Measurements from ENCODE around the gene TBP.

DNA sequence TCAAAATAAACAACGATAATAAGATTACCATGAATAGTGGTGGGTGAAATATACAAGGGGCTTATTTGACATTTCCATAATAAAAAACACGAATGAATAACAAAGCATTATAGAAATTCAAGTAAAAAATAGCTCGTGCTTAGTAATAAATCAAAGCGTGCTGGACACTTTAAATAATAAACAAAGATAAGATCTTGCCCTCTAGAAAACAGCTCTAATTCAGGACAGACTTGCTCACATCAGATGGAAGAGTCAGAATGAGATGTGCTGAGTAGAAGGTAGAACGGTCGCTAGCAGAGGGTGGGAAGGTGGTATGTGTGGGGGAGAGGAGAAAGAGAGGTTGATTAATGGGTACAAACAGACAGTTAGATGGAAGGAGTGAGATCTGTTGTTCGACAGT is 28.4 kb upstream of the TBP start:
- TF ChIP-seq POLR2A (IDR thresholded peaks at IDR 0.05; ENCODE audit: low read length): no peak
- no peak for TF ChIP-seq GATA1 (IDR thresholded peaks at IDR 0.05; ENCODE audit: low read depth, low read length)

All from erythroblast (primary cell).